22Rv1 (cell line): ENCODE data around the gene SON.

ENCODE experiments used
- CTCF ChIP-seq: fragments of 450-650 bp; IDR thresholded peaks from 2 replicates; pipeline ENCODE4 v1.5.1; 2017; ENCODE audit warnings: mild to moderate bottlenecking
- ZFX ChIP-seq: fragments of 450-650 bp; IDR thresholded peaks from 2 replicates; pipeline ENCODE4 v1.6.1; 2017; ENCODE audit warnings: antibody characterized with exemption, borderline replicate concordance

GRCh38 chr21:33558777-33559421, 16.1 kb downstream of the SON start:
- TF ChIP-seq CTCF (no peak), ZFX (no peak)
